SK-N-SH (cell line): ENCODE data around the gene DPF3. TPM values are rescaled to one million over a fixed set of nuclear protein-coding genes. Genes with fewer than 3 reads are reported as not detected.

Experiments
- CTCF ChIA-PET: fragments of 300-600, 350-600 bp; formaldehyde crosslinking; extraction: SDS; loops from one replicate; lab custom pipeline; 2021; lab: Yijun Ruan, JAX
- POLR2A ChIA-PET: fragments of 350-600 bp; sonication (Branson Sonifier 250); formaldehyde crosslinking; extraction: SDS; loops from one replicate; lab custom pipeline; 2020; ENCODE audit warnings: antibody characterized with exemption, inconsistent platforms; lab: Yijun Ruan, JAX
- DNase-seq: peaks from one replicate; pipeline ENCODE4 v3.0.0; 2012
- H2AFZ ChIP-seq: fragments of 200-600 bp; sonication (generic); 2 replicates; pipeline ENCODE4 v1.8.1; 2016; ENCODE audit warnings: antibody characterized with exemption, mild to moderate bottlenecking, low read depth
- H3F3A ChIP-seq: fragments of 200-600 bp; sonication (generic); replicated peaks from 2 replicates; pipeline ENCODE3; 2016; ENCODE audit warnings: antibody characterized with exemption, mild to moderate bottlenecking; ENCODE audit not compliant: insufficient read depth
- H3K27ac ChIP-seq, 2 experiments: fragments of 200-500 bp in 1 of 2; fragments of 200-600 bp in 1 of 2; sonication (Bioruptor generic) in 1 of 2; sonication (generic), shearing (Covaris generic) in 1 of 2; 2 replicates each; pipeline versions ENCODE4 v1.5.1 to v1.6.1; 2014 to 2016; ENCODE audit warnings: low read depth in 2 of 2, inconsistent platforms in 1 of 2, low read length in 1 of 2, mild to moderate bottlenecking in 1 of 2, mixed read lengths in 1 of 2
- H3K27me3 ChIP-seq: fragments of 200-600 bp; sonication (generic), shearing (Covaris generic); 2 replicates; pipeline ENCODE4 v1.6.1; 2016; ENCODE audit warnings: mixed run types; ENCODE audit not compliant: insufficient read depth
- H3K36me3 ChIP-seq, 2 experiments: fragments of 200-500 bp in 1 of 2; fragments of 200-600 bp in 1 of 2; sonication (Bioruptor generic) in 1 of 2; sonication (generic) in 1 of 2; replicated peaks in 1 of 2; 2 replicates each; pipeline versions ENCODE3 to v1.5.1; 2014 to 2016; ENCODE audit warnings: low read length in 1 of 2, mild to moderate bottlenecking in 1 of 2; ENCODE audit not compliant: insufficient read depth in 2 of 2, control insufficient read depth in 1 of 2
- H3K4me1 ChIP-seq, 2 experiments: fragments of 200-500 bp in 1 of 2; fragments of 200-600 bp in 1 of 2; sonication (Bioruptor generic) in 1 of 2; sonication (generic), shearing (Covaris generic) in 1 of 2; 2 replicates each; pipeline versions ENCODE4 v1.5.1 to v1.6.1; 2014 to 2016; ENCODE audit warnings: low read depth in 1 of 2, low read length in 1 of 2, mixed run types in 1 of 2; ENCODE audit not compliant: insufficient read depth in 2 of 2, control insufficient read depth in 1 of 2
- H3K4me2 ChIP-seq: fragments of 200-600 bp; sonication (generic), shearing (Covaris generic); 2 replicates; pipeline ENCODE4 v1.6.1; 2017; ENCODE audit warnings: mixed run types
- H3K4me3 ChIP-seq, 2 experiments: fragments of 200-500 bp in 1 of 2; fragments of 200-600 bp in 1 of 2; sonication (Bioruptor generic) in 1 of 2; sonication (generic), shearing (Covaris generic) in 1 of 2; 2 replicates each; pipeline versions ENCODE4 v1.5.1 to v1.8.1; 2014 to 2016; ENCODE audit warnings: low read depth in 2 of 2, inconsistent platforms in 1 of 2, low read length in 1 of 2, mild to moderate bottlenecking in 1 of 2, mixed read lengths in 1 of 2, moderate library complexity in 1 of 2
- H3K79me2 ChIP-seq: fragments of 200-600 bp; sonication (generic); 2 replicates; pipeline ENCODE4 v1.8.1; 2017; ENCODE audit warnings: mild to moderate bottlenecking; ENCODE audit not compliant: insufficient read depth
- H3K9ac ChIP-seq: fragments of 200-600 bp; sonication (generic); 2 replicates; pipeline ENCODE4 v1.6.1; 2017; ENCODE audit warnings: mixed run types
- H3K9me2 ChIP-seq: fragments of 200-600 bp; sonication (generic); 2 replicates; pipeline ENCODE4 v1.6.1; 2017; ENCODE audit warnings: mixed run types
- H3K9me3 ChIP-seq: fragments of 200-600 bp; sonication (generic); 2 replicates; pipeline ENCODE4 v1.6.1; 2017; ENCODE audit warnings: mixed run types, mild to moderate bottlenecking, moderate library complexity
- H4K20me1 ChIP-seq: fragments of 200-600 bp; sonication (generic); 2 replicates; pipeline ENCODE4 v1.6.1; 2017; ENCODE audit warnings: mild to moderate bottlenecking, mixed run types; ENCODE audit not compliant: insufficient read depth
- CHD2 ChIP-seq: fragments of 150-350 bp; IDR thresholded peaks from 2 replicates; pipeline ENCODE4 v1.6.1; 2018; ENCODE audit warnings: low read length; ENCODE audit not compliant: partially characterized antibody
- ELF1 ChIP-seq: IDR thresholded peaks from 2 replicates; pipeline ENCODE4 v1.4.0; 2012
- EP300 ChIP-seq, 2 experiments: IDR thresholded peaks; 2 replicates each; pipeline versions ENCODE4 v1.4.0 to v1.6.1; 2012; ENCODE audit warnings: borderline replicate concordance in 1 of 2, low read depth in 1 of 2, low read length in 1 of 2
- EZH2phosphoT487 ChIP-seq: fragments of 200-600 bp; sonication (generic); IDR thresholded peaks from 2 replicates; pipeline ENCODE4 v1.6.1; 2017; ENCODE audit warnings: low read depth, mixed run types, mild to moderate bottlenecking, antibody characterized with exemption, moderate library complexity, borderline replicate concordance
- FOSL2 ChIP-seq: IDR thresholded peaks from 2 replicates; pipeline ENCODE4 v1.4.0; 2012; ENCODE audit warnings: low read depth, mild to moderate bottlenecking, moderate library complexity, borderline replicate concordance
- FOXJ3 ChIP-seq: sonication (generic); formaldehyde crosslinking; IDR thresholded peaks from 2 replicates; pipeline ENCODE4 v1.5.1; 2020; ENCODE audit warnings: mild to moderate bottlenecking, missing genetic modification reagents
- FOXM1 ChIP-seq: IDR thresholded peaks from 2 replicates; pipeline ENCODE4 v1.4.0; 2012; ENCODE audit warnings: low read depth, mild to moderate bottlenecking
- GABPA ChIP-seq: IDR thresholded peaks from 2 replicates; pipeline ENCODE4 v1.4.0; 2012; ENCODE audit warnings: low read depth, mild to moderate bottlenecking
- GATA2 ChIP-seq: sonication (generic); formaldehyde crosslinking; IDR thresholded peaks from 2 replicates; pipeline ENCODE4 v1.5.0; 2020; ENCODE audit warnings: mild to moderate bottlenecking, missing genetic modification reagents
- JUND ChIP-seq: IDR thresholded peaks from 2 replicates; pipeline ENCODE4 v1.4.0; 2012
- MAX ChIP-seq: IDR thresholded peaks from 2 replicates; pipeline ENCODE4 v1.4.0; 2012; ENCODE audit warnings: low read depth
- MEF2A ChIP-seq: IDR thresholded peaks from 2 replicates; pipeline ENCODE4 v1.4.0; 2012; ENCODE audit warnings: low read depth, borderline replicate concordance
- NFIC ChIP-seq: IDR thresholded peaks from 2 replicates; pipeline ENCODE4 v1.4.0; 2012; ENCODE audit warnings: borderline replicate concordance
- NRF1 ChIP-seq: IDR thresholded peaks from 2 replicates; pipeline ENCODE4 v1.6.1; 2012; ENCODE audit warnings: low read depth, mild to moderate bottlenecking, low read length
- POLR2AphosphoS5 ChIP-seq: IDR thresholded peaks from 2 replicates; pipeline ENCODE4 v1.6.1; 2012; ENCODE audit warnings: low read depth, low read length
- RAD21 ChIP-seq: IDR thresholded peaks from 2 replicates; pipeline ENCODE4 v1.6.1; 2012; ENCODE audit warnings: mild to moderate bottlenecking, low read length
- RCOR1 ChIP-seq: fragments of 150-350 bp; IDR thresholded peaks from 2 replicates; pipeline ENCODE4 v1.6.1; 2017; ENCODE audit warnings: antibody characterized with exemption, low read length
- RXRA ChIP-seq: IDR thresholded peaks from 2 replicates; pipeline ENCODE4 v1.4.0; 2012; ENCODE audit warnings: low read depth, mild to moderate bottlenecking, borderline replicate concordance
- SIN3A ChIP-seq: IDR thresholded peaks from 2 replicates; pipeline ENCODE4 v1.6.1; 2012; ENCODE audit warnings: low read depth, mild to moderate bottlenecking, low read length, moderate library complexity, borderline replicate concordance
- TAF1 ChIP-seq: IDR thresholded peaks from 2 replicates; pipeline ENCODE4 v1.6.1; 2012; ENCODE audit warnings: low read depth, mild to moderate bottlenecking, low read length, moderate library complexity, borderline replicate concordance
- TCF12 ChIP-seq: IDR thresholded peaks from 2 replicates; pipeline ENCODE4 v1.4.0; 2012
- TEAD4 ChIP-seq: IDR thresholded peaks from 2 replicates; pipeline ENCODE4 v1.4.0; 2012; ENCODE audit warnings: mild to moderate bottlenecking, borderline replicate concordance; ENCODE audit not compliant: insufficient read depth
- ZBTB33 ChIP-seq: IDR thresholded peaks from 2 replicates; pipeline ENCODE4 v1.4.0; 2012; ENCODE audit warnings: low read depth, borderline replicate concordance
- WGBS: methylation state at CpG from one replicate; pipeline ENCODE4 v1.1.6; 2017; ENCODE audit warnings: low lambda C conversion rate; 5-methylcytosine and 5-hydroxymethylcytosine counted together
- polyA plus RNA-seq, 3 experiments: library from polyadenylated mRNA; depleted of rRNA; stranded (reverse); fragments of >200 nt; gene quantifications; 2 replicates each; pipeline ENCODE4 v1.2.3, GENCODE V29; 2012
- TF ChIP-seq, protein P1 (sequence below): IDR thresholded peaks from 2 replicates; pipeline ENCODE4 v1.6.1; 2012; ENCODE audit warnings: mild to moderate bottlenecking, low read depth, low read length, moderate library complexity
- TF ChIP-seq, protein P2 (sequence below): IDR thresholded peaks from 2 replicates; pipeline ENCODE4; 2012
- TF ChIP-seq, protein P3 (sequence below): IDR thresholded peaks from 2 replicates; pipeline ENCODE4 v1.4.0; 2012; ENCODE audit warnings: low read depth, borderline replicate concordance

The DPF3 gene
- polyA plus RNA-seq, 1 of the 3 experiments (the other 2 are of a cell fraction), result 2.8 TPM

DNA sequence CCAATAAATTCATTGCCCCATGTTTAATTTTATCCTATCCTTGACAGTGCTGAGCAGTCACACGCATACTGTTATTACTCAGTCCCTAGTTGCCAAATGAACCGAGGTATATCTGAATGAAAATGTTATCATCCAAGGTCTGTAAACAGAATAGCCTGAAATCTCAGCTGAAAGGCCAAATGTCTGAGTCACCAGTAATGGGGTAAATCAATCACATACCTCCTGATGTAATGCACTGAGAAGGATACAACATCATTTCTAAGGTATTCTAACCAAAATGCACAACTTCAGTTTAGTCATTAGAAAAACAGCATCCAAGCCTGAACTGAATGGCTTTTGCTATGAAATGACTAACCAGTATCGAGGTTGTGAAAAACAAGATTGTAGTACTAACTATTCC is 228.6 kb downstream of the DPF3 start:
- CTCF ChIA-PET, result interaction anchor here (1.5 kb wide), 1 partner anchor 10 kb away, joined by 4 read pairs; no protein-coding TSS in a partner anchor
- POLR2A ChIA-PET, result no interaction called here

More for the DNA sequence above, 228.6 kb downstream of the DPF3 start:
- Histone ChIP-seq H2AFZ (no peak overlapping the region), H3K79me2 (no peaks in the 10 kb centered on the region), H3K27ac (peak overlapping the region in 1 of 2 experiments; percentile 88; a peak in 3 of 4 replicates), H3K9me3 (no peaks in the 10 kb centered on the region), H3K27me3 (no peaks in the 10 kb centered on the region), H3K9ac (peak overlapping the region; percentile 60), H3K4me1 (peaks cover 0 to 24% of the 10 kb centered on the region in 2 experiments; a peak in 3 of 4 replicates), H3F3A (peaks cover 20% of the 10 kb centered on the region), H3K4me3 (no peak overlapping the region), H3K9me2 (no peaks in the 10 kb centered on the region), H4K20me1 (no peaks in the 10 kb centered on the region), H3K4me2 (peak overlapping the region; percentile 42), H3K36me3 (no peaks in the 10 kb centered on the region)
- DNase-seq, result no peak
- TF ChIP-seq TAF1 (no peak), FOSL2 (peak; percentile 99), TEAD4 (peak; percentile 96), MEF2A (peak; percentile 93), RCOR1 (no peak), MAX (peak; percentile 70), POLR2AphosphoS5 (peak; percentile 79; the same call in 1 of the 2 replicates), CHD2 (no peak), FOXJ3 (CRISPR knock-in tag) (no peak), RAD21 (no peak), FOXM1 (peak; percentile 61; the same call in 1 of the 2 replicates), EP300 (IDR thresholded peaks at IDR 0.05; ENCODE audit: borderline replicate concordance in 1 of 2, low read depth in 1 of 2, low read length in 1 of 2) (peak; percentile 37 to 98; a peak in 3 of 4 replicates), GATA2 (no peak), EZH2phosphoT487 (no peak), GABPA (no peak), TCF12 (peak; percentile 95), JUND (peak; percentile 99), RXRA (peak; percentile 61; the same call in 1 of the 2 replicates), NFIC (peak; percentile 81), NRF1 (no peak), ZBTB33 (peak; percentile 76), ELF1 (no peak), SIN3A (peak; percentile 20; the same call in 1 of the 2 replicates)
- TF ChIP-seq, protein P1, sequence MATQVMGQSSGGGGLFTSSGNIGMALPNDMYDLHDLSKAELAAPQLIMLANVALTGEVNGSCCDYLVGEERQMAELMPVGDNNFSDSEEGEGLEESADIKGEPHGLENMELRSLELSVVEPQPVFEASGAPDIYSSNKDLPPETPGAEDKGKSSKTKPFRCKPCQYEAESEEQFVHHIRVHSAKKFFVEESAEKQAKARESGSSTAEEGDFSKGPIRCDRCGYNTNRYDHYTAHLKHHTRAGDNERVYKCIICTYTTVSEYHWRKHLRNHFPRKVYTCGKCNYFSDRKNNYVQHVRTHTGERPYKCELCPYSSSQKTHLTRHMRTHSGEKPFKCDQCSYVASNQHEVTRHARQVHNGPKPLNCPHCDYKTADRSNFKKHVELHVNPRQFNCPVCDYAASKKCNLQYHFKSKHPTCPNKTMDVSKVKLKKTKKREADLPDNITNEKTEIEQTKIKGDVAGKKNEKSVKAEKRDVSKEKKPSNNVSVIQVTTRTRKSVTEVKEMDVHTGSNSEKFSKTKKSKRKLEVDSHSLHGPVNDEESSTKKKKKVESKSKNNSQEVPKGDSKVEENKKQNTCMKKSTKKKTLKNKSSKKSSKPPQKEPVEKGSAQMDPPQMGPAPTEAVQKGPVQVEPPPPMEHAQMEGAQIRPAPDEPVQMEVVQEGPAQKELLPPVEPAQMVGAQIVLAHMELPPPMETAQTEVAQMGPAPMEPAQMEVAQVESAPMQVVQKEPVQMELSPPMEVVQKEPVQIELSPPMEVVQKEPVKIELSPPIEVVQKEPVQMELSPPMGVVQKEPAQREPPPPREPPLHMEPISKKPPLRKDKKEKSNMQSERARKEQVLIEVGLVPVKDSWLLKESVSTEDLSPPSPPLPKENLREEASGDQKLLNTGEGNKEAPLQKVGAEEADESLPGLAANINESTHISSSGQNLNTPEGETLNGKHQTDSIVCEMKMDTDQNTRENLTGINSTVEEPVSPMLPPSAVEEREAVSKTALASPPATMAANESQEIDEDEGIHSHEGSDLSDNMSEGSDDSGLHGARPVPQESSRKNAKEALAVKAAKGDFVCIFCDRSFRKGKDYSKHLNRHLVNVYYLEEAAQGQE, result 0 out of 2 replicates have a peak, but pooled peaks have one; percentile 23
- TF ChIP-seq, protein P2, sequence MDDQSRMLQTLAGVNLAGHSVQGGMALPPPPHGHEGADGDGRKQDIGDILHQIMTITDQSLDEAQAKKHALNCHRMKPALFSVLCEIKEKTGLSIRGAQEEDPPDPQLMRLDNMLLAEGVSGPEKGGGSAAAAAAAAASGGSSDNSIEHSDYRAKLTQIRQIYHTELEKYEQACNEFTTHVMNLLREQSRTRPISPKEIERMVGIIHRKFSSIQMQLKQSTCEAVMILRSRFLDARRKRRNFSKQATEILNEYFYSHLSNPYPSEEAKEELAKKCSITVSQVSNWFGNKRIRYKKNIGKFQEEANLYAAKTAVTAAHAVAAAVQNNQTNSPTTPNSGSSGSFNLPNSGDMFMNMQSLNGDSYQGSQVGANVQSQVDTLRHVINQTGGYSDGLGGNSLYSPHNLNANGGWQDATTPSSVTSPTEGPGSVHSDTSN, result peak; percentile 98
- TF ChIP-seq, protein P3, sequence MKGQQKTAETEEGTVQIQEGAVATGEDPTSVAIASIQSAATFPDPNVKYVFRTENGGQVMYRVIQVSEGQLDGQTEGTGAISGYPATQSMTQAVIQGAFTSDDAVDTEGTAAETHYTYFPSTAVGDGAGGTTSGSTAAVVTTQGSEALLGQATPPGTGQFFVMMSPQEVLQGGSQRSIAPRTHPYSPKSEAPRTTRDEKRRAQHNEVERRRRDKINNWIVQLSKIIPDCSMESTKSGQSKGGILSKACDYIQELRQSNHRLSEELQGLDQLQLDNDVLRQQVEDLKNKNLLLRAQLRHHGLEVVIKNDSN, result no peak
- WGBS, result 6% methylated on average over 3 of the region's 3 CpGs
